OCI-LY3 (cell line): Measurements from ENCODE around the gene OPHN1.

Experiments used
- EZH2phosphoT487 ChIP-seq: fragments of 200-600 bp; shearing (Covaris generic); IDR thresholded peaks from 2 replicates; pipeline ENCODE4 v1.6.1; 2018; ENCODE audit warnings: antibody characterized with exemption, mixed run types, low read depth
- TF ChIP-seq, protein P1 (sequence below): fragments of 200-600, 300-600 bp; sonication (generic); IDR thresholded peaks from 2 replicates; pipeline ENCODE4 v1.5.1; 2014; ENCODE audit warnings: antibody characterized with exemption, low read length, low read depth

DNA sequence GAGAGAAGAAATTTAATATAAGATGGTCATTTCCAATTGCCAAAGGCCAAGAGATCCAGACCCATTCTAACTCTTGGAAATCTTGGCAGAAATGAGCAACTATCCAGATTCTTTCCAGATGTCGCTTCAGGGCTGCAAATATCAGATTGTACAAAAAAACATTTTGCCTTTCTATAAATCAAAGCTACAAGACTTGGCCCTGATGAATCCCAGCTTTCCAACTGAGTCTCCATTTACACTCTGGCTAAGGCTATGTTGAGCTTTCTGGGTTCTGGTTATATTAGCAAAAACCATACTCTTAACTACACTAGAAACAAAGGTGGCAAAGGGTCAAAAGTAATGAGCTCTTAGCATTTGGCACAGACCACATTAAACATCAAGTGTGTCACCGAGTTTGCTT lies 345.8 kb downstream of the OPHN1 start:
- TF ChIP-seq, protein P1, sequence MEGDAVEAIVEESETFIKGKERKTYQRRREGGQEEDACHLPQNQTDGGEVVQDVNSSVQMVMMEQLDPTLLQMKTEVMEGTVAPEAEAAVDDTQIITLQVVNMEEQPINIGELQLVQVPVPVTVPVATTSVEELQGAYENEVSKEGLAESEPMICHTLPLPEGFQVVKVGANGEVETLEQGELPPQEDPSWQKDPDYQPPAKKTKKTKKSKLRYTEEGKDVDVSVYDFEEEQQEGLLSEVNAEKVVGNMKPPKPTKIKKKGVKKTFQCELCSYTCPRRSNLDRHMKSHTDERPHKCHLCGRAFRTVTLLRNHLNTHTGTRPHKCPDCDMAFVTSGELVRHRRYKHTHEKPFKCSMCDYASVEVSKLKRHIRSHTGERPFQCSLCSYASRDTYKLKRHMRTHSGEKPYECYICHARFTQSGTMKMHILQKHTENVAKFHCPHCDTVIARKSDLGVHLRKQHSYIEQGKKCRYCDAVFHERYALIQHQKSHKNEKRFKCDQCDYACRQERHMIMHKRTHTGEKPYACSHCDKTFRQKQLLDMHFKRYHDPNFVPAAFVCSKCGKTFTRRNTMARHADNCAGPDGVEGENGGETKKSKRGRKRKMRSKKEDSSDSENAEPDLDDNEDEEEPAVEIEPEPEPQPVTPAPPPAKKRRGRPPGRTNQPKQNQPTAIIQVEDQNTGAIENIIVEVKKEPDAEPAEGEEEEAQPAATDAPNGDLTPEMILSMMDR: no peak
- TF ChIP-seq EZH2phosphoT487: no peak
